Testis (tissue), 2 donors: ENCODE measurements around the gene TRAF7.

Experiments
- CTCF ChIP-seq, 3 experiments: fragments of 450-650 bp in 2 of 3; fragments of 200-600 bp in 1 of 3; sonication (generic) in 1 of 3; IDR thresholded peaks; one replicate each; pipeline ENCODE4 v1.5.1; 2016 to 2019; ENCODE audit warnings: antibody characterized with exemption in 3 of 3, mild to moderate bottlenecking in 2 of 3, moderate library complexity in 1 of 3
- POLR2A ChIP-seq: fragments of 450-650 bp; IDR thresholded peaks from one replicate; pipeline ENCODE4 v1.6.1; 2017; ENCODE audit warnings: antibody characterized with exemption, mild to moderate bottlenecking, moderate library complexity

- no peak for TF ChIP-seq POLR2A
- TF ChIP-seq CTCF (IDR thresholded peaks at IDR 0.05), result no peak
Observed at GRCh38 chr16:2206780-2207433, 51.3 kb downstream of the TRAF7 start.
